Epithelial cell of proximal tubule (primary cell): ENCODE results near the gene UQCRC1. TPM values are rescaled to one million over a fixed set of nuclear protein-coding genes. Genes with fewer than 3 reads are reported as not detected.

Experiments used
- DNase-seq: peaks from one replicate; pipeline ENCODE4 v3.0.0-alpha.2; 2011; ENCODE audit warnings: low read depth
- H3K4me3 ChIP-seq: 2 replicates; pipeline ENCODE4 v1.5.1; 2011; ENCODE audit warnings: low read depth, mild to moderate bottlenecking, low read length
- total RNA-seq: library from RNA; depleted of rRNA; stranded (reverse); fragments of >200 nt; gene quantifications from 2 replicates; pipeline ENCODE4 v1.2.3, GENCODE V29; 2015
- TF ChIP-seq, protein P1 (sequence below): conservative IDR thresholded peaks from 2 replicates; pipeline ENCODE4 v1.5.1; 2012; ENCODE audit warnings: low read depth, mild to moderate bottlenecking, low read length

UQCRC1 gene
- total RNA-seq, 1 donor from 2014 or later: 348 TPM

DNA sequence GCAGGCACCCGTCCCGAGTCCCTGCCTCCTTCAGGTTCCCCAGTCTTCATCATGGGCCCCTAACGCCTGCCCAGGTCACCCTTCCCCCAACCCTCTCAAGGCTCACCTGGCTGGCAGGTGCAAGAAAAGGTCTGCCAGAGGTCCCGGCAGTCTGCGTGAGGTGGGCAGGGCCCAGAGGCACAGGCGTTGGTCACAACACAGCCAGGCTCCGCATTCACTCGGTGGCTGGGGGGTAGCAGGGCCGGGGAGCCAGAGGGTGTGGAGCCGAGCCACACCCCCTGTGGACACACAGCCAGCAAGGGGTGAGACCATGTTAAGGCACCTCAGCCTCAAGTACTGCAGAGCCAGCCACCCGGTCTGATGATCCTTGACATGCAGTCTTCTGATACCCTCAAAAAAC lies 42.3 kb upstream of the UQCRC1 start:
- TF ChIP-seq, protein P1, sequence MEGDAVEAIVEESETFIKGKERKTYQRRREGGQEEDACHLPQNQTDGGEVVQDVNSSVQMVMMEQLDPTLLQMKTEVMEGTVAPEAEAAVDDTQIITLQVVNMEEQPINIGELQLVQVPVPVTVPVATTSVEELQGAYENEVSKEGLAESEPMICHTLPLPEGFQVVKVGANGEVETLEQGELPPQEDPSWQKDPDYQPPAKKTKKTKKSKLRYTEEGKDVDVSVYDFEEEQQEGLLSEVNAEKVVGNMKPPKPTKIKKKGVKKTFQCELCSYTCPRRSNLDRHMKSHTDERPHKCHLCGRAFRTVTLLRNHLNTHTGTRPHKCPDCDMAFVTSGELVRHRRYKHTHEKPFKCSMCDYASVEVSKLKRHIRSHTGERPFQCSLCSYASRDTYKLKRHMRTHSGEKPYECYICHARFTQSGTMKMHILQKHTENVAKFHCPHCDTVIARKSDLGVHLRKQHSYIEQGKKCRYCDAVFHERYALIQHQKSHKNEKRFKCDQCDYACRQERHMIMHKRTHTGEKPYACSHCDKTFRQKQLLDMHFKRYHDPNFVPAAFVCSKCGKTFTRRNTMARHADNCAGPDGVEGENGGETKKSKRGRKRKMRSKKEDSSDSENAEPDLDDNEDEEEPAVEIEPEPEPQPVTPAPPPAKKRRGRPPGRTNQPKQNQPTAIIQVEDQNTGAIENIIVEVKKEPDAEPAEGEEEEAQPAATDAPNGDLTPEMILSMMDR: no peak
- no peak overlapping the region for H3K4me3 ChIP-seq
- no peak for DNase-seq

DNA sequence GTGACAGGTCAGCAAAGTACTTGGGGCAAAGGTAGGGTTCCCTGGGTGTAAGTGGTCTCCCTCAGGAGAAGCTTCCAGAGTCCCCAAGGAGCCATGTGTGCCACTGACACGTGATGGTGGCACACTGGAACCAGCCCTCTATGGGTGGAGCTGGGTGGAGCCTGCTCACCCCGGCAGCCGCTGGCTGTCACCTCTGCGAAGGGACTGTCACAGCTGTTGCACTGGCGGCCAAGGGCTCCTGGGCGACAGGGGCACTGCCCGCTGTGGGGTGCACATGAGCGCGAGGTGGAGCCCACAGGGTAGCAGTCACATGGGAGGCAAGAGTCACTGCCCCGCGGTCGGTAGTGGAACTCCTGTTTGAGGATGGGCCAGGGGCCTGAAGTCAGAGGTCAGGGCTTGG lies 41.3 kb upstream of the UQCRC1 start:
- H3K4me3 ChIP-seq: no peak overlapping the region
- DNase-seq: no peak
- TF ChIP-seq, protein P1: no peak

DNA sequence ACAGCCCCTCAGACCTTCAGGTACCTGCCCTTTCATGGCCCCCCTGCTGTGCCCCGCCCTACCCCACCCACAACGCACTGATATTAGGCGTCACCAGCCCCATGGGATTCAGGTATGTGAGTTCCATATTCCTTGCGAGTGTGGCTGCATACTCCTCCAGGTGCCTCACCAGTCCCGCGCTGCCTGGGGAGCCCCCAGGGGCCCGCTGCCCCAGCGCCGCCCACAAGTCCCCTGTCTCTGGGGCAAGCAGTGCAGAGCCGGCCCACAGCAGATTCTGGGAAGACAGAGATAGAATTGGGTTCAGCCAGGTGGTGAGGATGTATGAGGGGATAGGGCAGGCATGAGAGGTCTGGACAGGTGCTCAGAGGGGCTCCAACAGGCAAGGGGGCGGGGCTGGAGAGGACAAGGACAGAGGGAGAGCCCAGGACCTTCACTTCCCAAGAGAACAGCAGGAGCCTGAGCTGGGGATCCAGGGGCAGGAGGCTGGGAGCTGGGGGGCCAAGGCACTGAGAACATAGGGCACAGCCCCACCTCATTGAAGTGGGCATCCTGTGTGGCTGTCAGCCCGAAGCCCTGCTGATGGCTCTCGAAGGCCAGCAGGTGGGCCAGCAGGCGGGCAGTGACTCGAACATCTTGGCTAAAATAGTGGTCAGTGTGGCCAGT lies 38.9 kb upstream of the UQCRC1 start:
- TF ChIP-seq, protein P1: no peak
- H3K4me3 ChIP-seq: no peak overlapping the region
- DNase-seq: no peak

DNA sequence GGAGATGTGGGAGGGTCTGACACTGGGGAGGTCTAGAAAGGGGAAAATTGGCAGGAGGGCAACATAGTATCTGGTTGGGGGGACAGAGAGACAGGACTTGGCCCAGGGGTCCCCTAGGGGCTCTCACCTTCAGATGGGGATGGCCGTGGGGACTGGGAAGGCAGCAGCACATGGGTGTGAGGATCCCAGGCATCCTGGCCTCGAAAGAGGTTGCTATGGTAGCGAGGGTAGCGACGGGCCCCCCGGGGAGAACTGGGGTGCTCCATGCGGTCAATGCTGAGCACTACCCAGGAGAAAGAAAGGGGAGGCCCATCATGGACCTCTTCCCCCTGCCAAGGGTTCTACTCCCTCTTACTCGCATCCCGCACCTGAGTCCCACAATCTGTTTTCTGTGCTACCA lies 38.3 kb upstream of the UQCRC1 start:
- TF ChIP-seq, protein P1: no peak
- DNase-seq: no peak
- no peak overlapping the region for H3K4me3 ChIP-seq

DNA sequence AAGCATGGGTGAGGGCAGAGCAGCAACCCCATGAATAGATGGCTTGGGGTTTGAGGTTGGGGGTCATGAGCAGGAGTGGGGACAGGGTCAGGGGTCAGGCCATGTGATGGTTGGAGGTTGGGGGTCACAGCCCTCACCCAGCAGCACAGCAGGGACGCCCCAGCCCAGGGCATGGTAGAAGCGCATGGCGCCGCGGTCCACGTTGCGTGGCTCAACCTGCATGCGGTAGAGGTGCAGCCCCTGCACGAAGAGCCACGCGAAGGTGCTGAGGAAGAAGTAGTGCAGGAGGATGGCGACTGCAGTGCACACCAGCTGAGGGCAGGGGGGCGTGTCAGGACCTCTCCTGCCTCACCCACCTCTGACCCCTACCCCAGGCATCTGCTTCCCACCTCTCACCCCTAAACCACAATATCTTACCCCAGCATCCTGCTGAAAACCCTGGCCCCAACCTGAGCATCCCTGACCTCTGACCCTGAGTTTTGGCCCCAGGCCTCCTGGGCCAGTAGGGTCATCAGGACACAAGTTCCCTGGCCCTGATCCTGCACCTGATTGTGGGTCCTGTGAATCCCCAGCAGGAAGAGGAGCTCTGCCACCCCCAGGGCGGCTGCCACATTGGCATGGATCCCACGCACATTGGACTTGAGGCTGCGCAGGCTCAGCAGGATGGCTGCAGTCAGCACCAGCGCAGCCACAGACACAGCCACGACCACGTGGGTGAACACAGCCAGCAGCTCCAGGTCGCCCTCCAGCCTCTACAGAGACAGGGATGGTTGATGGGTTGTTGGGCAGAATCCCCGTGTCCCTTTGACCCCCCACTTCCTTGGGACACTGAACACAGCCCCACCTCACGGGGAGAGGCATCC lies 35.7 kb upstream of the UQCRC1 start:
- TF ChIP-seq, protein P1: no peak
- no peak for DNase-seq
- no peak overlapping the region for H3K4me3 ChIP-seq

DNA sequence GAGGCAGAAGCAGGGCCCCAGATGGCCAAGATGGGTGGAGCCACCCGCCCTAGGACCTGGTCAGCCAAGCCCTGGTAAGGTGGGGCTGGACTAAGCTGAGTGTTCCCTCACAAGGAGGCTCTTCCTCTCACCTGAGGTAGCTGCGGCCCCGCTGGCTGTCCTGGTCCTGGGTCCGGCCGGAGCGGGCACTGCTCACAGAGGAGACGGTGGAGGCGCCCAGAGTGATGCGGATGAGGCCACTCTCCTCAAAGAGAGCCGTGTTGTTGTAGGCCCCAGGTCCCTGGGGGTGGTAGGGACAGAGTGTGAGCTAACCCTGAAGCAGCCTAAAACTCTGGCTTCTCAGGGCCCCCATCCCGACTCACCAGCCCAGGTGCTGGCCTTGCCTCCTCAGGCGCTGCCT lies 33.2 kb upstream of the UQCRC1 start:
- DNase-seq: no peak
- TF ChIP-seq, protein P1: no peak
- H3K4me3 ChIP-seq: no peak overlapping the region
